Measurements from ENCODE around the gene HS6ST3.

- TF ChIP-seq RELA (CRISPR knock-in tag; IDR thresholded peaks at IDR 0.05; ENCODE audit: borderline replicate concordance) = no peak
- TF ChIP-seq CTCF (IDR thresholded peaks at IDR 0.05) = no peak
- TF ChIP-seq NR2C2 (CRISPR knock-in tag; IDR thresholded peaks at IDR 0.05) = no peak
- TF ChIP-seq ATF3 (CRISPR knock-in tag; conservative IDR thresholded peaks at IDR 0.05) = no peak
- no peak for TF ChIP-seq MXD4 (CRISPR knock-in tag; IDR thresholded peaks at IDR 0.05; ENCODE audit: borderline replicate concordance)
- no peak for TF ChIP-seq ZNF219 (CRISPR knock-in tag; IDR thresholded peaks at IDR 0.05; ENCODE audit: borderline replicate concordance)
Observed at GRCh38 chr13:96544957-96545356, 455.1 kb downstream of the HS6ST3 start.

Measured in WTC11 (cell line).